Measurements from ENCODE around the gene TBC1D16.

- TF ChIP-seq CTCF (IDR thresholded peaks at IDR 0.05) (no peak), EZH2phosphoT487 (IDR thresholded peaks at IDR 0.05) (no peak)
Measured at GRCh38 chr17:79927688-79928501, 107.8 kb downstream of the TBC1D16 start.
